ENCODE measurements around the gene CFB. TPM values are rescaled to one million over a fixed set of nuclear protein-coding genes. Genes with fewer than 3 reads are reported as not detected.

CFB gene
- total and polyA plus RNA-seq, 2 of the 13 experiments (the other 11 are each of a cell fraction or from before 2014, with no cell fraction given) = 171 to 513 TPM

- TF ChIP-seq SNAPC4 (CRISPR knock-in tag; IDR thresholded peaks at IDR 0.05) (no peak), MAX (IDR thresholded peaks at IDR 0.05) (no peak), ZNF33B (CRISPR knock-in tag; IDR thresholded peaks at IDR 0.05) (no peak), ZNF451 (CRISPR knock-in tag; IDR thresholded peaks at IDR 0.05) (no peak), ZNF816 (CRISPR knock-in tag; IDR thresholded peaks at IDR 0.05; ENCODE audit: borderline replicate concordance) (no peak), CENPT (CRISPR knock-in tag; IDR thresholded peaks at IDR 0.05; ENCODE audit: low read depth) (no peak), ATF6 (CRISPR knock-in tag; conservative IDR thresholded peaks at IDR 0.05) (no peak), SP140L (CRISPR knock-in tag; IDR thresholded peaks at IDR 0.05; ENCODE audit: borderline replicate concordance) (no peak), ZFP36L1 (CRISPR knock-in tag; IDR thresholded peaks at IDR 0.05) (no peak), ZNF710 (CRISPR knock-in tag; IDR thresholded peaks at IDR 0.05; ENCODE audit: borderline replicate concordance) (no peak), ZNF577 (CRISPR knock-in tag; IDR thresholded peaks at IDR 0.05; ENCODE audit: borderline replicate concordance, low read depth) (no peak), ZNF441 (CRISPR knock-in tag; IDR thresholded peaks at IDR 0.05; ENCODE audit: borderline replicate concordance) (no peak), ATRX (CRISPR knock-in tag; IDR thresholded peaks at IDR 0.05; ENCODE audit: borderline replicate concordance) (no peak), IKZF4 (CRISPR knock-in tag; IDR thresholded peaks at IDR 0.05; ENCODE audit: borderline replicate concordance, low read depth, not compliant biosample characterization) (no peak), GATAD2A (CRISPR knock-in tag; IDR thresholded peaks at IDR 0.05) (peak; percentile 71), GLI4 (CRISPR knock-in tag; IDR thresholded peaks at IDR 0.05; ENCODE audit: borderline replicate concordance) (no peak), TEAD3 (CRISPR knock-in tag; optimal IDR thresholded peaks at IDR 0.05; ENCODE audit: borderline replicate concordance) (peak; percentile 53), ZC3H13 (CRISPR knock-in tag; IDR thresholded peaks at IDR 0.05) (no peak), NFYB (CRISPR knock-in tag; IDR thresholded peaks at IDR 0.05) (no peak; the same call in 1 of the 2 replicates), KLF16 (CRISPR knock-in tag; IDR thresholded peaks at IDR 0.05) (0 out of 4 replicates have a peak, but pooled peaks of 1 of the 2 experiments have one; percentile 29)
These were observed 6.4 kb downstream of the CFB start (continued) for GRCh38 chr6:31952140-31952805.
